Measurements from ENCODE around the gene CHCHD3.
A peak's percentile ranks its signal among the peaks of the same experiment; 100 is the strongest.

Gene CHCHD3

GRCh38 chr7:132819648-132820047 is 262.2 kb downstream of the CHCHD3 start:
- DNase-seq, result no peak

GRCh38 chr7:132817949-132818348 is 263.9 kb downstream of the CHCHD3 start:
- DNase-seq, result no peak

GRCh38 chr7:132815696-132816311 is 266.1 kb downstream of the CHCHD3 start:
- no peak for DNase-seq

GRCh38 chr7:132815130-132815529 is 266.8 kb downstream of the CHCHD3 start:
- DNase-seq, result no peak

GRCh38 chr7:132810561-132810960 is 271.3 kb downstream of the CHCHD3 start:
- DNase-seq, result no peak

- no peak for DNase-seq
These were observed 275.1 kb downstream of the CHCHD3 start for GRCh38 chr7:132806834-132807233.

- no peak for DNase-seq
These were observed 276.1 kb downstream of the CHCHD3 start for GRCh38 chr7:132805766-132806165.

- no peak for DNase-seq
These were observed 276.9 kb downstream of the CHCHD3 start for GRCh38 chr7:132804849-132805485.

GRCh38 chr7:132800522-132800921 is 281.4 kb downstream of the CHCHD3 start:
- DNase-seq, result no peak

- DNase-seq, result no peak
These were observed 282.8 kb downstream of the CHCHD3 start for GRCh38 chr7:132799081-132799413.

- DNase-seq, result peak in 1 of 56 donors; percentile 18
These were observed 284.7 kb downstream of the CHCHD3 start for GRCh38 chr7:132797152-132797551.

- DNase-seq, result no peak
These were observed 288.4 kb downstream of the CHCHD3 start for GRCh38 chr7:132793474-132793873.

- no peak for DNase-seq
These were observed 290.9 kb downstream of the CHCHD3 start for GRCh38 chr7:132791036-132791435.

- DNase-seq, result no peak
These were observed 291.8 kb downstream of the CHCHD3 start for GRCh38 chr7:132790104-132790503.

- DNase-seq, result no peak
These were observed 292.6 kb downstream of the CHCHD3 start for GRCh38 chr7:132789281-132789680.

GRCh38 chr7:132785870-132786269 is 296.0 kb downstream of the CHCHD3 start:
- DNase-seq, result no peak

GRCh38 chr7:132784406-132784805 is 297.5 kb downstream of the CHCHD3 start:
- DNase-seq, result no peak

GRCh38 chr7:132783824-132784223 is 298.1 kb downstream of the CHCHD3 start:
- no peak for DNase-seq

GRCh38 chr7:132782777-132783640 is 298.9 kb downstream of the CHCHD3 start:
- DNase-seq, result no peak

GRCh38 chr7:132780822-132781221 is 301.1 kb downstream of the CHCHD3 start:
- no peak for DNase-seq

- peak in 19 of 56 donors; percentile 3 to 68 (median 17) for DNase-seq
These were observed 302.7 kb downstream of the CHCHD3 start for GRCh38 chr7:132779164-132779563.

GRCh38 chr7:132778761-132779160 is 303.1 kb downstream of the CHCHD3 start:
- DNase-seq, result peak in 1 of 56 donors; percentile 15

- DNase-seq, result no peak
These were observed 303.9 kb downstream of the CHCHD3 start for GRCh38 chr7:132777956-132778355.

All from nucleus accumbens (tissue), 56 donors.